ENCODE measurements around the gene CPPED1. TPM values are rescaled to one million over a fixed set of nuclear protein-coding genes. Genes with fewer than 3 reads are reported as not detected.
A peak's percentile ranks its signal among the peaks of the same experiment; 100 is the strongest.

Gene CPPED1
- total and polyA plus RNA-seq, 2 experiments from 2014 or later = 6.2 to 7.3 TPM

GRCh38 chr16:12804395-12804794 is 708 bp upstream of the CPPED1 start:
- H3K27ac Mint-ChIP-seq = no peak overlapping the region
- H3K27me3 Mint-ChIP-seq (ENCODE audit: insufficient read depth, low read depth, poor library complexity) = peaks cover 4% of the 10 kb centered on the region
- peak overlapping the region; percentile 94 for H3K4me3 Mint-ChIP-seq
- Histone ChIP-seq H3K4me2 (no peak overlapping the region), H3F3A (replicated peaks; ENCODE audit: low read depth) (0 out of 2 replicates have a peak, but pooled peaks cover 6% of the 10 kb centered on the region), H3K79me2 (replicated peaks; ENCODE audit: insufficient read depth) (peaks cover 6% of the 10 kb centered on the region; the same call in 1 of the 2 replicates), H4K20me1 (replicated peaks; ENCODE audit: insufficient read depth) (no peaks in the 10 kb centered on the region), H3K4me1 (ENCODE audit: insufficient read depth) (peaks cover 8% of the 10 kb centered on the region), H3K27me3 (ENCODE audit: insufficient read depth) (no peaks in the 10 kb centered on the region), H3K27ac (ENCODE audit: low read depth) (no peak overlapping the region), H2AFZ (no peak overlapping the region), H3K4me3 (peak overlapping the region; percentile 85; the same call in 1 of the 2 replicates), H3K36me3 (ENCODE audit: insufficient read depth) (no peaks in the 10 kb centered on the region), H3K9me2 (ENCODE audit: insufficient read depth) (no peaks in the 10 kb centered on the region)
- no peaks in the 10 kb centered on the region; the same call in 2 of the 3 replicates for H3K36me3 Mint-ChIP-seq (ENCODE audit: low read depth)
- H3K4me1 Mint-ChIP-seq = peaks cover 10% of the 10 kb centered on the region; the same call in 2 of the 3 replicates
- H3K9me3 Mint-ChIP-seq = no peaks in the 10 kb centered on the region; the same call in 2 of the 3 replicates
- TF ChIP-seq CREB1 (CRISPR knock-in tag; IDR thresholded peaks at IDR 0.05; ENCODE audit: low read depth) (no peak), ZNF462 (CRISPR knock-in tag; IDR thresholded peaks at IDR 0.05) (no peak), ZNF331 (CRISPR knock-in tag; IDR thresholded peaks at IDR 0.05; ENCODE audit: low read depth) (no peak), REST (IDR thresholded peaks at IDR 0.05; ENCODE audit: unreplicated experiment) (no peak), NANOG (IDR thresholded peaks at IDR 0.05; ENCODE audit: borderline replicate concordance) (no peak), STAT1 (IDR thresholded peaks at IDR 0.05; ENCODE audit: unreplicated experiment) (no peak), ETS1 (IDR thresholded peaks at IDR 0.05) (no peak)
- no peak for DNase-seq (ENCODE audit: low spot score)
- ATAC-seq = no peak

Data from GM23338 (cell line).